Measurements from ENCODE around the gene AUTS2.

AUTS2 gene

DNA sequence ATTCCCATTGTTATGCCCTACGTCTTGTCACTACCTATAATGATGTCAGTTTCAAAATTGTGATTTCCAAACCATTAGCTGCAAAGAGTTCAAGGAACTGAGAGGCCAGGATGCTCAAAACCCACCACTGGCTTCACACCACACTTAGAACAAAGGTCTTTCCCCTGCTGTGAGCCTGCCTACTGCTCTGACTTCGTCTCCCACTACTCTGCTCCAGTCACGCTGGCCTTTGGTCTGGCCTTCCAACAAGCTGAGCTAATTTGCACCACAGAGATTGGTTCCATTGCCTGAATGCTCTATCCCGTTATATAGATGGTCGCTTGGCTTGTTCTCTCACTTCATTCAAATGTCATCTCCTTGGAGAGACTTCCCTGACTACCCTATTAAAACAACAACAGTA lies 961.5 kb downstream of the AUTS2 start:
- TF ChIP-seq, protein P1, sequence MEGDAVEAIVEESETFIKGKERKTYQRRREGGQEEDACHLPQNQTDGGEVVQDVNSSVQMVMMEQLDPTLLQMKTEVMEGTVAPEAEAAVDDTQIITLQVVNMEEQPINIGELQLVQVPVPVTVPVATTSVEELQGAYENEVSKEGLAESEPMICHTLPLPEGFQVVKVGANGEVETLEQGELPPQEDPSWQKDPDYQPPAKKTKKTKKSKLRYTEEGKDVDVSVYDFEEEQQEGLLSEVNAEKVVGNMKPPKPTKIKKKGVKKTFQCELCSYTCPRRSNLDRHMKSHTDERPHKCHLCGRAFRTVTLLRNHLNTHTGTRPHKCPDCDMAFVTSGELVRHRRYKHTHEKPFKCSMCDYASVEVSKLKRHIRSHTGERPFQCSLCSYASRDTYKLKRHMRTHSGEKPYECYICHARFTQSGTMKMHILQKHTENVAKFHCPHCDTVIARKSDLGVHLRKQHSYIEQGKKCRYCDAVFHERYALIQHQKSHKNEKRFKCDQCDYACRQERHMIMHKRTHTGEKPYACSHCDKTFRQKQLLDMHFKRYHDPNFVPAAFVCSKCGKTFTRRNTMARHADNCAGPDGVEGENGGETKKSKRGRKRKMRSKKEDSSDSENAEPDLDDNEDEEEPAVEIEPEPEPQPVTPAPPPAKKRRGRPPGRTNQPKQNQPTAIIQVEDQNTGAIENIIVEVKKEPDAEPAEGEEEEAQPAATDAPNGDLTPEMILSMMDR (IDR thresholded peaks at IDR 0.05; ENCODE audit: low read depth, low read length): no peak
- no peak overlapping the region for H3K4me3 ChIP-seq (ENCODE audit: low read depth, low read length)

DNA sequence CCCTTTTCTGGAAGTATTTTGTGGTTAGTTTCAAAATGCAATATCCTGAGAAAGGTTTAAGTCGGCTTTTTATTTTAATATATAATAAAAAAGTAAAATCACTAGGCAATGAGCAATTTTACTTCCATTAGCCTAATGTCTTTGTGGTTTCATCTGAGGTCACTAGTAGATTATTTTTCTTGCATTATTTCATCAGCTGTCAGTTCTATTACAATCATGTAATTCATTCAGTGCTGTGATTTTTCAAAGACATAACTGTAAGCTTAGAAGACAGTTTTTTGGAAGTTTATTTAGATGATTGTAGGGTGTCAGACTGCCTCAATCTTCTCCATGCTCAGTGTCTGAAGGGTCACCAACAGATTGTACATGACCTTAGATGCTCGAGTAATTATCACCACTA lies 965.7 kb downstream of the AUTS2 start:
- TF ChIP-seq, protein P1 (IDR thresholded peaks at IDR 0.05; ENCODE audit: low read depth, low read length): no peak
- no peak overlapping the region for H3K4me3 ChIP-seq (ENCODE audit: low read depth, low read length)

DNA sequence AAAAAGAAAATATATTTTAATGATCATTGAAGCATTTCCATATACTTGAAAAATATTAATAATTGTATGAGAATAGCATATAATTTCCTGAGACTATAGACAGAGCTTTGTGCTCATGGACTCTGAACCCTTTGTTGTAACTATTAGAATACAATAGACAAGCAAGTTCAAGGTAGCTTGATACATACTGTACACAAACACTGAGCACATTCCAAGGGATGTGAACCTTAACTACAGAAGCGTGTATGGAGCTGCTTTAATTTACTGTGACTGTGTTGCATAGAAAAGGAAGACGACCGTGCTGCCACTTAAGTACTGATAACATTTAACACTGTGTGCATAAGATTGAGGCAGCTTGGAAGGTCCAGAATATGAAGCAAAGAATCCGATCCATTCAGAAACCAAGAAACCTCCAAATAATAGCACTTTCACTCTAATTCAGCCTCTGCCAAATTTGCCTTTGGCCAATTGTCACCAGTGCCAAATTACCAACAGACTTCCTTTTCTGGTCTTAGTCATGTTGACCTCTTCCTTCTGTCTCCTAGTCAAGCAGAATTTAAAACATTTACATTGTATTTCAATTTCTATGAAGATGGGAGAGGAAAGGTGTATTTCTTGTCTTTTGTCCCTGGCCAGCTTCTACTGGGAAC lies 967.6 kb downstream of the AUTS2 start:
- no peak overlapping the region for H3K4me3 ChIP-seq (ENCODE audit: low read depth, low read length)
- TF ChIP-seq, protein P1 (IDR thresholded peaks at IDR 0.05; ENCODE audit: low read depth, low read length): no peak

DNA sequence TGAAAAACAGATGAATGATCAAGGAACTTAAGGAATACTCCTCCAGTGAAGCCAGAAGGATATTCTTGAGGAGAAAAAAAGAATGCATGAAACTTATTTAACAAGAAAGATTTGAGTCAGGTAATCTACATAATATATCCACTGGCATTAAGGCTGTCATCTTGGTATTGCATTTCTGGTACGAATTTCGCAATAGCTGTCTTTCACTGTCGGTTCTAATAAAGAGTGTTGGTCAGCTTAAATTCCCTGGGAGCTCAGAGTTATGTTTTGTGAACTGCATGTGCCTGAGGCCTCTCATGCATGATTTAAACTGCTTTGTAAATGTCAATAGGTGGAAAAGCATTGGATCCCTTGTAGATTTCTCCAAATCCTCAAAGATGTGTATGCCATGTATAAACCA lies 968.4 kb downstream of the AUTS2 start:
- TF ChIP-seq, protein P1 (IDR thresholded peaks at IDR 0.05; ENCODE audit: low read depth, low read length): no peak
- no peak overlapping the region for H3K4me3 ChIP-seq (ENCODE audit: low read depth, low read length)

DNA sequence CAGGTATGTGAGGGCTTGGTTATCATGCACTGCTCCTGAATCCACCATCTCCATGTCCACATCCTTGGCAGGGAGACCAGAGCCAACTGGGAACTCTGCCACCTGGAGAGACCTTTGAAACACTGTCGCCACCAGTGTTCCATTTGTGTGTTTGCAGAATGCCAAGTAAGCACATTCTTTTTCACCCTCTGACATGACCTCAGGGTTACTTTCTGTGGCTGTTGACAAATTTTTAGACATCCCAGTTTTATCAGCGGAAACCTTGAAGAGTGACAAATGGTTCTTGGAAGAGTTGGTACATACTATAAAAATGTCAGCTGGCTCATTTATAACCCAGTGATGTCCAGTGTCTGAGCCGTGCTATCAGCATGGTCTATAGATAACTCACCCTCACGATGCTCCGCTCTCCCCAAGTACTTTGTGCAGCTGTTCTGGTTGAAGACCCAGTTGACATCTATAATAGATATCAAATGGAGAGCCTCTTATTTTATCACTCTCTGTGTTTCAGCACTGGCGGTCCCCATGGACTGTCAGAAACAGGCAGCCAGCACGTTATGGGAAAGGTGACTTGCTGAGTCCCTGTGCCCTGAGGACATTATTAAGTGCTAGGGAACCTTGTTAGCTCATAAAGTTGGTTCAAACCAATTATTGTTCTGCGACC lies 970.5 kb downstream of the AUTS2 start:
- TF ChIP-seq, protein P1 (IDR thresholded peaks at IDR 0.05; ENCODE audit: low read depth, low read length): no peak
- no peak overlapping the region for H3K4me3 ChIP-seq (ENCODE audit: low read depth, low read length)

DNA sequence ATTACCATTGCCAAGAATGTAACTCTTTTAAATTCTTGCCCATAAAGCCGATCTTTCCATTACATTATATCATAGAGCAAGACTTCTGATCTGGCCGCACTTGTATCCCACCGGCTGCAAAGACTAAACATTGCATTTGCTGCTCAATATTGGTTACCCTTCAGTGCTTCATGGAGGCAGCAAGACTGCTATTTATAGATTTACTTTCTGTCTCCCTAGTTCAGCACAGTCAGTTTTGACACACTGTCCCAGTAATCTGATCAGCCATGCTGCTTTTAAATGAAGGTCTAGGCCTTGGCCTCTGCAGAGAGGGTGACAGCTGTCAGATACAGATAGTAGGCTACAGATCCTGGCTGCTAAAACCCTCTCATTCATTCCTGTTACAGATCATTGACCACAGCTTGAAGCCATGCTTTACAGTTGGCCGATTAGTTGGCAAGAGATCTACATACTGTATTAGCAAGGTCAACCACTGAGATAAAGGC lies 971.1 kb downstream of the AUTS2 start:
- no peak overlapping the region for H3K4me3 ChIP-seq (ENCODE audit: low read depth, low read length)
- TF ChIP-seq, protein P1 (IDR thresholded peaks at IDR 0.05; ENCODE audit: low read depth, low read length): no peak

DNA sequence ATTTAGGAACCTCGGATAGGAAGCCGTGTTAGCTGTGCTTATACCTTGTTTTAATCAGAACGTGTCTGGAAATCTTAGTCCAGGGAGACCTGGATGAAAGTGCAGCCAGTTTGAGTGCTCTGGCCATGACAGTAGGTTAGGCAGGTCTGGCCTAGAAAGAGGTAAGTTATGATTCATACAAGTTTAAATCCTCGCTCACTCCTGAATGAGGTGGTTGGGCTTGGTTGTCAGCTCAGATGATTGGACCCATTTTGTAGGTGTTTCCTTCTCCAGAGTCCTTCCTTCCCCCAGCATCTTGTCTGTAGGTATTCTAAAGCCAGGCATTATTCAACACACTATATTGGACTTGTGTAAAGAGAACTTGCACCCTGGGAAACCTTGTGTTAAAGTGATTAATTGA lies 971.8 kb downstream of the AUTS2 start:
- TF ChIP-seq, protein P1 (IDR thresholded peaks at IDR 0.05; ENCODE audit: low read depth, low read length): no peak
- no peak overlapping the region for H3K4me3 ChIP-seq (ENCODE audit: low read depth, low read length)
